ENCODE data around the gene OR1F1.

The OR1F1 gene

DNA sequence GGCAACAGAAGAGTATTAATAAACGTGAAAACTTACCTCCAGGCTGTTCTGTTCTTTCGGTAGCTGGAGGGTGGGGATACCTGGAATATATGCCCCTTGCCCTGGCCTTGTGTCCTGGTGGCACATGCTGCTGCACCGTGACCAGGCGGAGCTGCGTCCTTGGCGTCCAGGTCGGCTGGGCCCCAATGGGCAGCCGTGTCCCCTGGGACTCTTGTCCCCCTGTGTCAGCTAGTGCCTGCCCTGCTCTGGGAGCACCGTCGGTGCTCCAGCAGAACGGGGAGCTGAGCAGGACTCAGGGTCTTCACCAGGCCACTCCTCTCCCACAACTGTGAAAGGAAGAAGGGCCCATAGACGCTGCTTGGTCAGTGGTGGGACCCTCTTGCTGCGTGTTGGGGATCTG, 45.2 kb upstream of the OR1F1 start:
- no peaks in the 10 kb centered on the region for H3K9me3 ChIP-seq (ENCODE audit: control insufficient read depth, insufficient read depth, low read length)
- no peak overlapping the region for H3K4me2 ChIP-seq (ENCODE audit: low read length)
- TF ChIP-seq, protein P1, sequence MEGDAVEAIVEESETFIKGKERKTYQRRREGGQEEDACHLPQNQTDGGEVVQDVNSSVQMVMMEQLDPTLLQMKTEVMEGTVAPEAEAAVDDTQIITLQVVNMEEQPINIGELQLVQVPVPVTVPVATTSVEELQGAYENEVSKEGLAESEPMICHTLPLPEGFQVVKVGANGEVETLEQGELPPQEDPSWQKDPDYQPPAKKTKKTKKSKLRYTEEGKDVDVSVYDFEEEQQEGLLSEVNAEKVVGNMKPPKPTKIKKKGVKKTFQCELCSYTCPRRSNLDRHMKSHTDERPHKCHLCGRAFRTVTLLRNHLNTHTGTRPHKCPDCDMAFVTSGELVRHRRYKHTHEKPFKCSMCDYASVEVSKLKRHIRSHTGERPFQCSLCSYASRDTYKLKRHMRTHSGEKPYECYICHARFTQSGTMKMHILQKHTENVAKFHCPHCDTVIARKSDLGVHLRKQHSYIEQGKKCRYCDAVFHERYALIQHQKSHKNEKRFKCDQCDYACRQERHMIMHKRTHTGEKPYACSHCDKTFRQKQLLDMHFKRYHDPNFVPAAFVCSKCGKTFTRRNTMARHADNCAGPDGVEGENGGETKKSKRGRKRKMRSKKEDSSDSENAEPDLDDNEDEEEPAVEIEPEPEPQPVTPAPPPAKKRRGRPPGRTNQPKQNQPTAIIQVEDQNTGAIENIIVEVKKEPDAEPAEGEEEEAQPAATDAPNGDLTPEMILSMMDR (IDR thresholded peaks at IDR 0.05; ENCODE audit: low read depth, low read length, poor library complexity, severe bottlenecking), result no peak
- TF ChIP-seq EZH2phosphoT487 (IDR thresholded peaks at IDR 0.05; ENCODE audit: borderline replicate concordance, low read length), result no peak
- peaks cover 5% of the 10 kb centered on the region; the same call in 1 of the 2 replicates for H3K36me3 ChIP-seq (ENCODE audit: control insufficient read depth, low read length)
- H3K4me3 ChIP-seq (ENCODE audit: low read length), result no peak overlapping the region
- H4K20me1 ChIP-seq (ENCODE audit: control insufficient read depth, insufficient read depth, low read depth, low read length), result no peaks in the 10 kb centered on the region
- no peaks in the 10 kb centered on the region for H3K4me1 ChIP-seq (ENCODE audit: control insufficient read depth, low read length)
- H3K27ac ChIP-seq (ENCODE audit: low read depth, low read length), result no peak overlapping the region
- no peaks in the 10 kb centered on the region for H3K9me2 ChIP-seq (replicated peaks; ENCODE audit: control insufficient read depth, low read length)
- H3K79me2 ChIP-seq (ENCODE audit: control insufficient read depth, low read length), result no peaks in the 10 kb centered on the region
- no peaks in the 10 kb centered on the region for H3K27me3 ChIP-seq (ENCODE audit: control insufficient read depth, low read length)
- no peaks in the 10 kb centered on the region for H3F3A ChIP-seq (ENCODE audit: control insufficient read depth, insufficient read depth)

- no peak for TF ChIP-seq EZH2phosphoT487 (IDR thresholded peaks at IDR 0.05; ENCODE audit: borderline replicate concordance, low read length)
- TF ChIP-seq, protein P1 (IDR thresholded peaks at IDR 0.05; ENCODE audit: low read depth, low read length, poor library complexity, severe bottlenecking), result no peak
- no peak overlapping the region for H3K4me3 ChIP-seq (ENCODE audit: low read length)
- H3F3A ChIP-seq (ENCODE audit: control insufficient read depth, insufficient read depth), result no peaks in the 10 kb centered on the region
- no peaks in the 10 kb centered on the region for H3K4me1 ChIP-seq (ENCODE audit: control insufficient read depth, low read length)
- peaks cover 5% of the 10 kb centered on the region; the same call in 1 of the 2 replicates for H3K36me3 ChIP-seq (ENCODE audit: control insufficient read depth, low read length)
- H4K20me1 ChIP-seq (ENCODE audit: control insufficient read depth, insufficient read depth, low read depth, low read length), result no peaks in the 10 kb centered on the region
- H3K27ac ChIP-seq (ENCODE audit: low read depth, low read length), result no peak overlapping the region
- H3K9me3 ChIP-seq (ENCODE audit: control insufficient read depth, insufficient read depth, low read length), result no peaks in the 10 kb centered on the region
- no peaks in the 10 kb centered on the region for H3K9me2 ChIP-seq (replicated peaks; ENCODE audit: control insufficient read depth, low read length)
- H3K4me2 ChIP-seq (ENCODE audit: low read length), result no peak overlapping the region
- H3K79me2 ChIP-seq (ENCODE audit: control insufficient read depth, low read length), result no peaks in the 10 kb centered on the region
- H3K27me3 ChIP-seq (ENCODE audit: control insufficient read depth, low read length), result no peaks in the 10 kb centered on the region
Observed at GRCh38 chr16:3143189-3143588, 44.8 kb upstream of the OR1F1 start.

DNA sequence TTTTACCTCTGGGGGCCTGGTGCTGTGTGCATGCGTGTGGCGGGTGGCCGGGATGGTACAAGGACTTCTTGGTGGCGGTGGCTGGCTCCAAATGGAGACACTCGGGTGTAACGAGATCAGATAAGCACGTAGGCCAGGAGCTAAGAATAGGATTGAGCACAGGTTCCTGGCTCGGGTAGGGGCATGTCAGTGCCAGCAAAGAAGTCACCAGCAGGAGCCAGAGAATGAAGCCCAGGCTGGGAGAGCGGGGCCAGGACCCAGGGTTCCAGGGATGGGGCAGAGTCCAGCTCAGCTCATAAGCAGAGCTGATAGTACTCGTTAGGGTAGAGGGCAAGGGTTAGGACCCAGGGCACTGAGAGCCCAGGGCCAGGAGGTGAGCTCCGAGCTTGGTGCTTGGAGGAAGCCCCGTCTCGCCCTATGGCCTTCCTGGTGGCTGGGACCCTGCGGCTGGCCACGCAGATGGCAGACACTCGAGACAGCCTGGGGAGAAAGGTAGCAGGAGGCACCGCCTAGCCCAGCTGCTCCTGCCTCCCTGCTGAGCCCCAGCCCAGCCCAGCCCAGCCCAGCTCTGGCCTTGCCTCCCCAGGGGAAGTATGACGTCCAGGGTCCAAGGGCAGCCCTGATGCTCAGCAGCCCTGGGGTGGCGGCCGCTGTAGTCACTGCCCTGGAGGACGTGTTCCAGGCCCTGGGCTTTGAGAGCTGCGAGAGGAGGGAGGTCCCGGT, 44.2 kb upstream of the OR1F1 start:
- no peak for TF ChIP-seq EZH2phosphoT487 (IDR thresholded peaks at IDR 0.05; ENCODE audit: borderline replicate concordance, low read length)
- TF ChIP-seq, protein P1 (IDR thresholded peaks at IDR 0.05; ENCODE audit: low read depth, low read length, poor library complexity, severe bottlenecking), result no peak
- Histone ChIP-seq H4K20me1 (ENCODE audit: control insufficient read depth, insufficient read depth, low read depth, low read length) (no peaks in the 10 kb centered on the region), H3K4me2 (ENCODE audit: low read length) (no peak overlapping the region), H3K9me2 (replicated peaks; ENCODE audit: control insufficient read depth, low read length) (no peaks in the 10 kb centered on the region), H3K27ac (ENCODE audit: low read depth, low read length) (no peak overlapping the region), H3K36me3 (ENCODE audit: control insufficient read depth, low read length) (peaks cover 5% of the 10 kb centered on the region; the same call in 1 of the 2 replicates), H3K27me3 (ENCODE audit: control insufficient read depth, low read length) (0 out of 2 replicates have a peak, but pooled peaks cover 2% of the 10 kb centered on the region), H3F3A (ENCODE audit: control insufficient read depth, insufficient read depth) (no peaks in the 10 kb centered on the region), H3K4me3 (ENCODE audit: low read length) (no peak overlapping the region), H3K79me2 (ENCODE audit: control insufficient read depth, low read length) (no peaks in the 10 kb centered on the region), H3K4me1 (ENCODE audit: control insufficient read depth, low read length) (no peaks in the 10 kb centered on the region), H3K9me3 (ENCODE audit: control insufficient read depth, insufficient read depth, low read length) (no peaks in the 10 kb centered on the region)

All from DOHH2 (cell line).